ENCODE results near the gene FHOD3. TPM values are rescaled to one million over a fixed set of nuclear protein-coding genes. Genes with fewer than 3 reads are reported as not detected.

Gene FHOD3
- polyA plus RNA-seq, 1 donor = 42.9 TPM

GRCh38 chr18:36387310-36387709 lies 89.8 kb downstream of the FHOD3 start:
- no peak for DNase-seq

- no peak for DNase-seq
Measured at GRCh38 chr18:36388310-36388709, 90.8 kb downstream of the FHOD3 start.

- no peak for DNase-seq
Measured at GRCh38 chr18:36389027-36389426, 91.5 kb downstream of the FHOD3 start.

GRCh38 chr18:36389811-36390581 lies 92.5 kb downstream of the FHOD3 start:
- no peak for DNase-seq

GRCh38 chr18:36391426-36392145 lies 94.1 kb downstream of the FHOD3 start:
- no peak for DNase-seq

GRCh38 chr18:36392164-36392978 lies 94.9 kb downstream of the FHOD3 start:
- DNase-seq = no peak

GRCh38 chr18:36392979-36393287 lies 95.4 kb downstream of the FHOD3 start:
- no peak for DNase-seq

GRCh38 chr18:36394486-36394885 lies 97.0 kb downstream of the FHOD3 start:
- no peak for DNase-seq

GRCh38 chr18:36396190-36396589 lies 98.7 kb downstream of the FHOD3 start:
- DNase-seq = no peak

- DNase-seq = no peak
Measured at GRCh38 chr18:36397033-36397432, 99.5 kb downstream of the FHOD3 start.

- DNase-seq = no peak
Measured at GRCh38 chr18:36398419-36398818, 100.9 kb downstream of the FHOD3 start.

GRCh38 chr18:36399055-36399454 lies 101.5 kb downstream of the FHOD3 start:
- no peak for DNase-seq

- no peak for DNase-seq
Measured at GRCh38 chr18:36401462-36401861, 103.9 kb downstream of the FHOD3 start.

- peak; percentile 94 for DNase-seq
Measured at GRCh38 chr18:36402765-36403396, 105.4 kb downstream of the FHOD3 start.

- DNase-seq = no peak
Measured at GRCh38 chr18:36403896-36404820, 106.6 kb downstream of the FHOD3 start.

- no peak for DNase-seq
Measured at GRCh38 chr18:36405611-36406010, 108.1 kb downstream of the FHOD3 start.

- DNase-seq = no peak
Measured at GRCh38 chr18:36406805-36407204, 109.3 kb downstream of the FHOD3 start.

GRCh38 chr18:36408606-36409005 lies 111.1 kb downstream of the FHOD3 start:
- DNase-seq = no peak

GRCh38 chr18:36409779-36410178 lies 112.3 kb downstream of the FHOD3 start:
- DNase-seq = no peak

GRCh38 chr18:36410346-36410745 lies 112.8 kb downstream of the FHOD3 start:
- DNase-seq = no peak

GRCh38 chr18:36411745-36412168 lies 114.2 kb downstream of the FHOD3 start:
- DNase-seq = no peak

- no peak for DNase-seq
Measured at GRCh38 chr18:36412778-36413177, 115.3 kb downstream of the FHOD3 start.
